Epithelial cell of esophagus (primary cell): ENCODE results near the gene MYMX.

Experiments used
- DNase-seq: peaks from one replicate; pipeline ENCODE4 v3.0.0; 2010; ENCODE audit warnings: low read depth
- H3K4me3 ChIP-seq: 2 replicates; pipeline ENCODE4 v1.5.1; 2011; ENCODE audit warnings: mild to moderate bottlenecking, low read length, control low read depth
- TF ChIP-seq, protein P1 (sequence below): IDR thresholded peaks from 2 replicates; pipeline ENCODE4 v1.5.1; 2011; ENCODE audit warnings: low read depth, mild to moderate bottlenecking, low read length, control low read depth, inconsistent platforms; ENCODE audit not compliant: insufficient read depth; ENCODE audit errors: missing control alignments

Gene MYMX

DNA sequence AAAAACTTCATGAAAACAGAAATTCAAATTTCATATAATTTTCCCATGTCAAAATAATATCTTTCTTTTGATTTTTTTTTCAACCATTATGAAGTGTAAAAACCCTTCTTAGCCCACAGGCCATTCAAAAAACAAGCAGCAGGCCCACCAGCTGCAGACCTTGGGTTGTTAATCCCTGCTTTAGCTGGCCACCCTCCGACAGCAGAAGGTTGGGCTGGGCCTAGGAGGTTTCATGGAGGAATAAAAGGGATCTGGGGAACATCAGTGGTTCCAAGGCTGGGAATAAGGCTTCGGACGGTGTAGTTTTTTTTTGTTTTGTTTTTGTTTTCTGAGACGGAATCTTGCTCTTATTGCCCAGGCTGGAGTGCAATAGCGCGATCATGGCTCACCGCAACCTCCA is 26.6 kb downstream of the MYMX start:
- H3K4me3 ChIP-seq, result no peak overlapping the region
- TF ChIP-seq, protein P1, sequence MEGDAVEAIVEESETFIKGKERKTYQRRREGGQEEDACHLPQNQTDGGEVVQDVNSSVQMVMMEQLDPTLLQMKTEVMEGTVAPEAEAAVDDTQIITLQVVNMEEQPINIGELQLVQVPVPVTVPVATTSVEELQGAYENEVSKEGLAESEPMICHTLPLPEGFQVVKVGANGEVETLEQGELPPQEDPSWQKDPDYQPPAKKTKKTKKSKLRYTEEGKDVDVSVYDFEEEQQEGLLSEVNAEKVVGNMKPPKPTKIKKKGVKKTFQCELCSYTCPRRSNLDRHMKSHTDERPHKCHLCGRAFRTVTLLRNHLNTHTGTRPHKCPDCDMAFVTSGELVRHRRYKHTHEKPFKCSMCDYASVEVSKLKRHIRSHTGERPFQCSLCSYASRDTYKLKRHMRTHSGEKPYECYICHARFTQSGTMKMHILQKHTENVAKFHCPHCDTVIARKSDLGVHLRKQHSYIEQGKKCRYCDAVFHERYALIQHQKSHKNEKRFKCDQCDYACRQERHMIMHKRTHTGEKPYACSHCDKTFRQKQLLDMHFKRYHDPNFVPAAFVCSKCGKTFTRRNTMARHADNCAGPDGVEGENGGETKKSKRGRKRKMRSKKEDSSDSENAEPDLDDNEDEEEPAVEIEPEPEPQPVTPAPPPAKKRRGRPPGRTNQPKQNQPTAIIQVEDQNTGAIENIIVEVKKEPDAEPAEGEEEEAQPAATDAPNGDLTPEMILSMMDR, result no peak
- DNase-seq, result no peak

DNA sequence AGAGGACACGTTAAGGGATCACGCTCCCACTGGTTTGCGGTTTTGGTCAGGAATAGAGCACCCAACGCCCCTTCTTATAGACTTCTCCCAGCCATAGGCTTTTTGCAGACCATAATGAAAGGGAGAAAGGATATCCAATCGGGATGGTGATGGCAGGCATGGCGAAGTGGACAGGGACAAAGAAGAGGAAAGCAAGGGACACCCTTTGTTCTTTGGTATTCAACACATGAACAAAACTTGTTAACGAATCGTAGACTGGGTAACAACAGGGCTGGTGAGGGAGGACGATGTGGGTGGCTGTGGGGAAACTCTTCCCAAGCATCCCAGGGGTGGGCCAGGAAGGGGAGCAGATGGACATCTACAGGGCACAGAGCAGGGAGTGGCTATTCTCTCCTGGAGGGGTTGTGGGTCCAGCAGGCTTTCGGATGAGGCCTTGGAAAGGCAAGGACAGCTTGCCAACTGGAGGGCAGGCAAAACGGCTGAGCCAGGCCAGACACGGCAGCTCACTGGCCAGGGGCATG is 28.7 kb downstream of the MYMX start:
- DNase-seq, result no peak
- peak overlapping the region; percentile 100 for H3K4me3 ChIP-seq
- TF ChIP-seq, protein P1, result no peak

DNA sequence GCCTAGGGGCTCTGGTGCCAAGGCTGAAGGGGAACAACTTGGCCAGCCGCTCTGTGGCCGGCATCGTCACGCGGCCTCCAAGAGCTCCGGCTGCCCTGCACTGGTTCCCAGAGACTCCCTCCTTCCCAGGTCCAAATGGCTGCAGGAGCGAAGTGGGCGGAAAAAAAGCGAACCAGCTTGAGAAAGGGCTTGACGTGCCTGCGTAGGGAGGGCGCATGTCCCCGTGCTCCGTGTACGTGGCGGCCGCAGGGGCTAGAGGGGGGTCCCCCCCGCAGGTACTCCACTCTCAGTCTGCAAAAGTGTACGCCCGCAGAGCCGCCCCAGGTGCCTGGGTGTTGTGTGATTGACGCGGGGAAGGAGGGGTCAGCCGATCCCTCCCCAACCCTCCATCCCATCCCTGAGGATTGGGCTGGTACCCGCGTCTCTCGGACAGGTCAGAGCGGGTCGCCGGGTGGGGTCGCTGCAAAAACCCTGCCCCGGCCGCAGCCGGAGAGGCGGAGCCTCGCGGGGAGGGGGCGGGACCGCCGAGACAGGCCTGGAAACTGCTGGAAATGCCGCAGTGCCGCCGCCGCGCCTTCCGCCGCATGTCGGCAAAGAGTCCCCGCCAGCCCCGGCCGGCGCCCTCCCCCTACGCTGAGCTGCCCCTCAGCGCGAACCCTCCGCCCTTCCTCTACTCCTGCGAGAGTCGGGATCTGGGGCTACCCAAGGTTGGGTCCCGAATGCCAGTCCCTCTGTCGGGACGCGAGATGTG is 29.4 kb downstream of the MYMX start:
- peak overlapping the region; percentile 100 for H3K4me3 ChIP-seq
- TF ChIP-seq, protein P1, result no peak
- DNase-seq, result peak; percentile 83

DNA sequence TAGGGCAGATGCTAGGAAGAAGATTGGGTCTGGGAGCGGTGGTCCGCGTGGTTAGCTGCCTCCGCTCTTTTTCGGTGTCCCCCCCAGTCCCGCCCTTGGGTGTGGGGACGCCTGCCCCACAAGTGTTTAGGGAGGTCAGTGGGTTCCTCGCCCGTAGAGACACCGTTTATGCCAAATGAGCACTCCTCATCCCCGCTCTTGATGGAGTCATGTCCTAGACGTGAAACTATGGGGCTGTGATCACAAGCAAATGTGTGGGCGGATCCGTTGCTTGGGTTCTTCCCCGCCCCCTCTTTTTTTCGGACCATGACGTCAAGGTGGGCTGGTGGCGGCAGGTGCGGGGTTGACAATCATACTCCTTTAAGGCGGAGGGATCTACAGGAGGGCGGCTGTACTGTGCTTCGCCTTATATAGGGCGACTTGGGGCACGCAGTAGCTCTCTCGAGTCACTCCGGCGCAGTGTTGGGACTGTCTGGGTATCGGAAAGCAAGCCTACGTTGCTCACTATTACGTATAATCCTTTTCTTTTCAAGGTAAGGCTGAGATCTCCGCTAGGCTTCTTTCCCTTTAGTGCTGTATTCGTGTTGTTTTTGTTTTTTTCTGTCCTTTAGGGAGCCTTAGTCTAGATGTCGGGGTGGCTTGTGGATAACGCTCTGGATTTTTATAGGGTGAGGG is 30.1 kb downstream of the MYMX start, which contains the start of gene HSP90AB1:
Gene HSP90AB1 (plus strand): TSS at position 439 of the 675 bp plus-strand sequence. CDS start 1,529 bp downstream, outside the sequence.
- TF ChIP-seq, protein P1, result no peak
- peak; percentile 100 for DNase-seq
- H3K4me3 ChIP-seq, result peak within 1 kb of the TSS; percentile 100

DNA sequence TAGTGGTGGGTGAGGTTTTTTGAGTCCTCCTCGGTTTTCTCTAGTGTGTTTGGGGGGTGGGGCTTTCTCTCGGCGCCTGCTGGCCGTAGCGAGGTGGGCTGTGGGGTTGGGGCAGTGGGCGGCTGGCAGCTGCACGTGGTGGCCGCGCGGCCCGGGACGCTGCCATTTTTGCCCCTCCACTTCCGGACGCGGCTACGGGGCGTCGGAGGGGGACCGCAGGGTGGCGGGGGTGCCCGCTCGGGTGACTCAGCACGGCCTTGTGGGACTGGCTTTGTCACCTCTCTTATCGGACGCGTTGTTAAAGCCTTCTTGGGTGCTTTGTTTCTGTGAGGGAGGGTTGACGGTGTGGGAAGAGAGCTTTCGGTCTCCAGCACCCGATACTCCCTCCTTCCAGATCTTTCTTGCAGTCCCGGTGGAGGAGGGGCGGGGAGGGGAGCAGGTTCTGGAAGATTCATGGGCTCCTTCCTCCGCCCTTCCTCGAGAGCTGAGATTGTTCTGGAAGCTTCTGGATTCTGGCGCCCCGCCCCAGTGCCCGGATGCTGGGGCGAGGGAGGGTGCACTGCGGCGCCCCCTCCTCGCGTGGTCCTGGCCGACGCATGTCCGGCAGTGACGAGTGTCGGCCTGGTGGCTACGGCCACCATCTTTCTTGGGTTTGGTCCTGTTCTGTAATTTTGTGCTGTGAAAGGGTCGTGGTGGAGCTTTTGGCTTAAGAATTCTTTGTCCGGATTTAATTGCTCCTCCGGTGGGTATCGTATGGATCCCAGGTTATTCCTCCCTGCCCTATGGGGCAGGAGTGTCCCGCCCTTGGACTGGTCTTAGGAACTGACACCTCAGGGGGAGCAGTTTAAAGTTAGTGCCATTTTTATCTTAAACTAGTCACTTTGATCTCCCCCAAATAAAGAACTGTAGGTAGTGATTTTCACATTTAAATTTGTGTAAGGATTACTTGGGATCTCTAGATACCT is 30.9 kb downstream of the MYMX start:
- TF ChIP-seq, protein P1, result no peak
- DNase-seq, result peak; percentile 50
- H3K4me3 ChIP-seq, result peak overlapping the region; percentile 100

DNA sequence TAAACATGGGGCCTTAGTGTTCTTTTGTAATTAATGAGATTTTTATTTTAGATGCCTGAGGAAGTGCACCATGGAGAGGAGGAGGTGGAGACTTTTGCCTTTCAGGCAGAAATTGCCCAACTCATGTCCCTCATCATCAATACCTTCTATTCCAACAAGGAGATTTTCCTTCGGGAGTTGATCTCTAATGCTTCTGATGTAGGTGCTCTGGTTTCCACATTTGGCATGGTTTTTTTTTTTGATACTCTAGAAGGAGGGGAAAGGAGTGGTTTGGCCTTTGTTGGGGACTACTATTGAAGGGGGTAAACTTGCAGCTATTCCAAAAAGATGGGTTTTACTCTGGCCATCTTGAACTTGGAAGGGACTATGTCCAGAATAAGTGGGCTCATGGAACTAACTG is 31.9 kb downstream of the MYMX start:
- TF ChIP-seq, protein P1, result no peak
- DNase-seq, result no peak
- peak overlapping the region; percentile 100 for H3K4me3 ChIP-seq
